PFSK-1 (cell line): ENCODE data around the gene GET4.

Experiments
- FOXP2 ChIP-seq: optimal IDR thresholded peaks from 2 replicates; pipeline ENCODE3; 2011; ENCODE audit warnings: borderline replicate concordance, control low read depth, inconsistent platforms; ENCODE audit not compliant: insufficient read depth; ENCODE audit errors: extremely low read length, extremely low read depth
- POLR2AphosphoS5 ChIP-seq: IDR thresholded peaks from 2 replicates; pipeline ENCODE4 v1.6.1; 2012; ENCODE audit warnings: low read depth, mild to moderate bottlenecking, control low read depth, low read length, moderate library complexity
- SIN3A ChIP-seq: IDR thresholded peaks from 2 replicates; pipeline ENCODE4 v1.6.1; 2012; ENCODE audit warnings: mild to moderate bottlenecking, low read length, moderate library complexity, borderline replicate concordance; ENCODE audit not compliant: insufficient read depth
- TAF1 ChIP-seq: IDR thresholded peaks from 2 replicates; pipeline ENCODE4 v1.6.1; 2012; ENCODE audit warnings: low read length, control low read depth, borderline replicate concordance; ENCODE audit not compliant: insufficient read depth
- TF ChIP-seq, protein P1 (sequence below), 2 experiments: IDR thresholded peaks; 2 replicates each; pipeline versions ENCODE4 v1.6.1 to v1.8.0; 2011 to 2012; ENCODE audit warnings: low read depth in 2 of 2, low read length in 2 of 2, control low read depth in 1 of 2, inconsistent platforms in 1 of 2, mild to moderate bottlenecking in 1 of 2, moderate library complexity in 1 of 2; ENCODE audit not compliant: insufficient read depth in 1 of 2

The GET4 gene

DNA sequence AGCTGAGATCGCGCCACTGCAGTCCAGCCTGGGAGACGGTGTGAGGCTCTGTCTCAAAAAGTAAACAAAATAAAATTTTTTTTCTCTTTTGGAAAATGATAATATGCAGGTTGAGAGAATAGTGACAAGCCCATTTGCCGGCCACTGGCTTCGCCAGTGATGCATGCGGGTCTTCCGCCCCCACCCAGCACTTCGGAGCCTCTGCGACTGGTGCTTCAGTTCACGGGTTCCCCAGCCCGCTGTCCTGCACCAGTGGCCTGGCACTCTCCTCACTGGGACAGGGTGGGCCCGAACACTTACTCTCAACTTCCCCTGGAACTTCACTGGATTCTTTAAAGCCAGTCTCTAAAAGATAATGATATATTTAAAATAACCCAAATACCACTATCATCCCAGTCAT lies 41.3 kb upstream of the GET4 start:
- no peak for TF ChIP-seq TAF1

- TF ChIP-seq FOXP2 (no peak), TAF1 (no peak), POLR2AphosphoS5 (no peak), SIN3A (no peak)
- TF ChIP-seq, protein P1, sequence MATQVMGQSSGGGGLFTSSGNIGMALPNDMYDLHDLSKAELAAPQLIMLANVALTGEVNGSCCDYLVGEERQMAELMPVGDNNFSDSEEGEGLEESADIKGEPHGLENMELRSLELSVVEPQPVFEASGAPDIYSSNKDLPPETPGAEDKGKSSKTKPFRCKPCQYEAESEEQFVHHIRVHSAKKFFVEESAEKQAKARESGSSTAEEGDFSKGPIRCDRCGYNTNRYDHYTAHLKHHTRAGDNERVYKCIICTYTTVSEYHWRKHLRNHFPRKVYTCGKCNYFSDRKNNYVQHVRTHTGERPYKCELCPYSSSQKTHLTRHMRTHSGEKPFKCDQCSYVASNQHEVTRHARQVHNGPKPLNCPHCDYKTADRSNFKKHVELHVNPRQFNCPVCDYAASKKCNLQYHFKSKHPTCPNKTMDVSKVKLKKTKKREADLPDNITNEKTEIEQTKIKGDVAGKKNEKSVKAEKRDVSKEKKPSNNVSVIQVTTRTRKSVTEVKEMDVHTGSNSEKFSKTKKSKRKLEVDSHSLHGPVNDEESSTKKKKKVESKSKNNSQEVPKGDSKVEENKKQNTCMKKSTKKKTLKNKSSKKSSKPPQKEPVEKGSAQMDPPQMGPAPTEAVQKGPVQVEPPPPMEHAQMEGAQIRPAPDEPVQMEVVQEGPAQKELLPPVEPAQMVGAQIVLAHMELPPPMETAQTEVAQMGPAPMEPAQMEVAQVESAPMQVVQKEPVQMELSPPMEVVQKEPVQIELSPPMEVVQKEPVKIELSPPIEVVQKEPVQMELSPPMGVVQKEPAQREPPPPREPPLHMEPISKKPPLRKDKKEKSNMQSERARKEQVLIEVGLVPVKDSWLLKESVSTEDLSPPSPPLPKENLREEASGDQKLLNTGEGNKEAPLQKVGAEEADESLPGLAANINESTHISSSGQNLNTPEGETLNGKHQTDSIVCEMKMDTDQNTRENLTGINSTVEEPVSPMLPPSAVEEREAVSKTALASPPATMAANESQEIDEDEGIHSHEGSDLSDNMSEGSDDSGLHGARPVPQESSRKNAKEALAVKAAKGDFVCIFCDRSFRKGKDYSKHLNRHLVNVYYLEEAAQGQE (IDR thresholded peaks at IDR 0.05; ENCODE audit: insufficient read depth in 1 of 2, low read depth in 2 of 2, low read length in 2 of 2), result no peak
Observed at GRCh38 chr7:835485-836401, 40.6 kb upstream of the GET4 start.

GRCh38 chr7:836429-836828 lies 39.9 kb upstream of the GET4 start:
- no peak for TF ChIP-seq SIN3A

DNA sequence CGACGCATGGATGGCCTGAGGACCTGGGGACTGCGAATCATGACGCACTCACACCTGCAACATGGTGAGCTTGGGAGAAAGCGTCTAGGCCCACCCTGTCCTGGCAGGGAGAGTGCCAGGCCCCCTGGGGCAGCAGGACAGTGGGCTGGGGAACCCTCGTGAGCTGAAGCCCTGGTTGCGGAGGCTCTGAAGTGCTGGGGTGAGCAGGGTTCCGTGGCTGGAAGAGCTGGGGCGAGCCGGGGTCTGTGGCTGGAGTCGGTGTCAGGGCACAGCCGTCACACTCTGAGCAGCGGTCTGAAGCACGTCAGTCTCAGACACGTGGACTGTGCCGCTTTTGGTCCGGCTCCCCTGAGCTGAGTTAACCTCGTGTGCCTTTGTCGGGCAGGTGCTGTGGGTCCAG lies 39.4 kb upstream of the GET4 start:
- no peak for TF ChIP-seq SIN3A
- no peak for TF ChIP-seq TAF1
- no peak for TF ChIP-seq POLR2AphosphoS5
- TF ChIP-seq, protein P1 (IDR thresholded peaks at IDR 0.05; ENCODE audit: insufficient read depth in 1 of 2, low read depth in 2 of 2, low read length in 2 of 2), result no peak
- no peak for TF ChIP-seq FOXP2

DNA sequence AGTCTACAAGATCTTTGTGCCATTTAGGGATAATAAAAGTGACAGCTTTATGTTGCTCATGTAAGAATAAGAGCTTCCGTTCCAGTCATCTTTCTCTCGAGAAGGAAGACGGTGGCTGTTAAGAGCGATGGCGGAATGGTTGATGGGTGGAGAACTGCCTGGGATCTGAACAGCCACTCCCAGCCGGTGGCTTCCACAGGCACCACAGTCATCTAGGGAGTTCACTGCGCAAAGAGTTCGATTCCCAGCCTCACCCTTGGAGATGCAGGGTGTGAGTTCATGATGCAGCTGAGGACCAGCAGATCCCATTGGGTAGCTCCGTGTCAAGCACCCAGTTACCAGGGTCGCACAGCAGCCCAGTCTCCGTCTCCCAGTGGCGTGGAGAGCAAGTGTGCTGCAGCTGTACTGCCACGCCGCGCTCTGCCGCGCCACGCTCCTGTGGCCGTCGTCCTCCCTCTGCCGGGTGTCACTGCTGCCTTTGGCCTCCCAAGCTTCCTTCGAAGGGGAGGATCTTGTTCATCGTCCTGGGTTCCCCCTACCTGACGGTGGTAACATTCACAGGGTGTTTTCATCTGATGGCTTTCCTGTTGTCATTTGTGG lies 36.3 kb upstream of the GET4 start:
- TF ChIP-seq, protein P1 (IDR thresholded peaks at IDR 0.05; ENCODE audit: insufficient read depth in 1 of 2, low read depth in 2 of 2, low read length in 2 of 2), result no peak
- no peak for TF ChIP-seq FOXP2
- no peak for TF ChIP-seq POLR2AphosphoS5

DNA sequence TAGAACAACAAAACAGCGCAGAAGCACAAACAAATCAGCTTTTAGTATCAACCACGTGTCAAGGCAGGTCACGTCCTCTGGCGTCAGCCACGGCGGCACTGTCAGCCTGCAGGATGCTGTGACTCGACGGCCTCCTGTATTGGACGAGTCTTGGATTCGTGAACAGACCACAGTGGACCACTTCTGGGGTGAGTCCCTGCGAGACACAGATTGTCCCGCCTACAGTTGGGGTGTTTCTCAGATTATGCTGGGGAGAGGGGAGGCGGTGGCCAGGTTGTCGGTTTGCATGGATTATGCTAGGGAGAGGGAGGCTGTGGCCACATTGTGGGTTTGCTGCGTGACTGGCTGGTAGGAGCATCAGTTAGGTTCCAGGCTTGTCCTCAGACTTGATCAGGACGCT lies 34.4 kb upstream of the GET4 start:
- no peak for TF ChIP-seq POLR2AphosphoS5
- TF ChIP-seq, protein P1 (IDR thresholded peaks at IDR 0.05; ENCODE audit: insufficient read depth in 1 of 2, low read depth in 2 of 2, low read length in 2 of 2), result no peak
- TF ChIP-seq FOXP2, result no peak
- TF ChIP-seq TAF1, result no peak
